SH-SY5Y (cell line): ENCODE results near the gene S100Z.

ENCODE experiments used
- GATA2 ChIP-seq: IDR thresholded peaks from 2 replicates; pipeline ENCODE4 v1.6.1; 2011; ENCODE audit warnings: mild to moderate bottlenecking, low read depth, low read length
- GATA3 ChIP-seq: IDR thresholded peaks from 2 replicates; pipeline ENCODE4 v1.6.1; 2011; ENCODE audit warnings: low read depth, mild to moderate bottlenecking, low read length, moderate library complexity

Gene S100Z

GRCh38 chr5:76926329-76927105, 76.7 kb downstream of the S100Z start:
- no peak for TF ChIP-seq GATA3
- TF ChIP-seq GATA2 = no peak

DNA sequence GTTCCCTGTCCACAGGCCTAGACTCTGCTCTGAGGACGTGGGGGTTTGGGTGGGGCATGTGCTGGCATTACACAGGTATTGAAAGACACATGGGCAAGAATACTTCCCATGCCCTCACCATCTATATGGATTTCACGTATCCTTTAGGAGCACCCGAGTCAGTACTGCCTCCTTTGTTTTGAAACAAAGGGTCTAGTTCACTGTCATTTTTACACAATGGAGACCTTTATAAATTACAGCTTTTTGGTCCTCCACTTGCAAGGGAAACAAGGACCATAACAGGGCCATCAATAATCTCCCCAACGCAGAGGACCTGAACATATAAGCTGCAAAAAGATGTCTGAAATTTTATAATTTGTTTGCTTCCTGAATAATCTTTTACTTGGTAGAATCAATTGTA, 78.1 kb downstream of the S100Z start:
- TF ChIP-seq GATA3 = no peak
- no peak for TF ChIP-seq GATA2

- TF ChIP-seq GATA3 (no peak), GATA2 (no peak)
Observed at GRCh38 chr5:76930083-76930482, 80.3 kb downstream of the S100Z start.

DNA sequence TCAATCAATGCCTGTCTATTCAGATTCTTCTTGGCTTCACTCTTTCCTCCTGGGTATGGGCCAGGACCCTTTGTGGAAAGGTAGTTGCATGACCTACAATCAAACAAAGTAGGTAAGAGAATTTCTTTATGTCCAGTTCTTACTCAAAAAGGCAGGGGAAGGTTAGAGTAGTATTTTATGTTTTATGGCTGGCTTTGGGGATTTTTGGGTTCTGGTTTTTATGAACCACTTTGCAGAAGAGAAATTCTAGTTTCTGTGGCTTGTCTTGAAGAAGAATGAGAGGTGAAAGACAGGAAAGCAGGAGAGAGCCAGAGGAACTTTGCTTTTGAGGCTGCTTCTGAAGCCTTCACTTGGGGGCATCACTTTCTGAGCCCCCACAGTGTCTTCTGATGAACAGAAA, 88.4 kb downstream of the S100Z start:
- no peak for TF ChIP-seq GATA3
- no peak for TF ChIP-seq GATA2

GRCh38 chr5:76941000-76941399, 91.2 kb downstream of the S100Z start:
- no peak for TF ChIP-seq GATA2
- no peak for TF ChIP-seq GATA3

GRCh38 chr5:76941442-76941841, 91.6 kb downstream of the S100Z start:
- TF ChIP-seq GATA2 (no peak), GATA3 (no peak)

DNA sequence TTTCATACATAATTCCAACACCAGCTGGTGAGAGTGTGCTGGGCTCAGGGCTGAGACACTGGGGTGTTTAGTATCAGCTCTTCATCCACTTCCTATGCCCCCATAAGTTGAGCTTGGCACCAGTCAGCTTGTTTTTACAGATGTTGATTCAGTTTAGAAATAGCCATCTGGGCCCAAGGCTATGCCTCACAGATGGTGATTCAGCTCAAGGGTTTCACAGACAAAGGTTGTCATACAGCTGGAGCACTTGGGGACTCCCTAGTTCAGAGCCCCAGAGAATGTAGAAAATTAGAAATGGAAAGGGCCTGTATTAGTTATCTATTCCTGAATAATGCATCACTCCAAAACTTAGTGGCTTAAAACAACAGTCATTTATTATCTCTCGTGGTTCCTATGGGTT, 92.8 kb downstream of the S100Z start:
- TF ChIP-seq GATA2 (no peak), GATA3 (no peak)

DNA sequence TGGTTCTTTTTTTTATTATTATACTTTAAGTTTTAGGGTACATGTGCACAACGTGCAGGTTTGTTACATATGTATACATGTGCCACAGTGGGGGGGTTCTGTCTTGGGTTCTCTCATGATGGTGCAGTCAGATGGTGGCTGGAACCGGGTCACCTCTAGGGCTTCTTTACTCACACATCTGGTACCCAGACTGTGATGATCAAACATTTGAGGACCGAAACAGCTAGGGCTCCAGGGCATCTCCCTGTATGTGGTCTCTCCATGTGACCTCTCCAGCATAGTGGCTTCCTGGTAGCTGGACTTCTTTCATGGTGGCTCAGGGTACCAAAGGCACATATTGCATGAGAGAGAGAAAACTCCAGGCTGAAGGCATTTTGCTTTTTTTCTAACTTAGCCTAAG, 93.2 kb downstream of the S100Z start:
- TF ChIP-seq GATA3 (no peak), GATA2 (no peak)

- TF ChIP-seq GATA3 (no peak), GATA2 (no peak)
Observed at GRCh38 chr5:76944638-76945037, 94.8 kb downstream of the S100Z start.

DNA sequence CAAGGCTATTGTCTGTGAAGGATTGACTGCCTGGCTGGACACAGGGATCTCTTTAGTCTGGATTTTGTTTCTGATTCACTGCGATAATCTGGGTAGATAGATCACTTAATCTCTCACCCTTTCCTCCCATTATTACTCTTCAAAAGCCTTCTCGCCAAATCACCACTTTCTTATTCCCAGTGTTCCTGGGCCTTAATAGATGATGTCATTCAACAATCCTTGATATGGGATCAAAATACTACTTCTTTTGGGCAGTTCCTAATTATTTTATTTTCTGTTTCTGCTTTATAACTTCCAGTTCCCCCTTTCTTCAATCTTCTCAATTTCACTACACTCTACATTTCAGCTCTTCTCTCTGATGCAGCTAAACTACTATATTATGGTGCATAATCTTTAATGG, 96.3 kb downstream of the S100Z start:
- TF ChIP-seq GATA3 = no peak
- no peak for TF ChIP-seq GATA2

DNA sequence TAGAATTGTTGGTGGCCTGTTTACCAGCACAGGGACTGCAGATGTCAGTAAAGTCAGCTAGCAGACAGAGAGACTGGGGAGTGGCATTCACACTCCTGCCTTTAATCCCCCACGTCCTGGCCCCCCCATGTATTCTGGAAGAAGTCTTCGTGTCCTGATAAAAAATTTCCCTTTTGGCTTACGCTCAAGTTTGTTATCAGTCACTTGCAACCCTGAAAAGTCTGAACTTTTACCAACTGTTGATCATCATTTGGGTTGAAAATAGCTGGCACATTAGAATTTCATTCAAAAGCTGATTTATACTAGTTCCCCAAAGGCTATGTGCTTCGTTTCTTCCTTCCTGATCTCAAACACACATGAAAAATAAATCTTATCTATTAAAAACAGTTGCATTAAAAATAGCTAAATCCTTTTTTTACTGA, 97.3 kb downstream of the S100Z start:
- TF ChIP-seq GATA3 (no peak), GATA2 (no peak)

GRCh38 chr5:76952795-76953536, 103.2 kb downstream of the S100Z start, which contains the start of gene CRHBP:
TSS of gene CRHBP (plus strand) at chr5:76953045. CDS start at chr5:76953135, 90 bp downstream.
- TF ChIP-seq GATA3 (no peak), GATA2 (no peak)

GRCh38 chr5:76953551-76954382, 104.0 kb downstream of the S100Z start:
- TF ChIP-seq GATA2 (no peak), GATA3 (no peak)

- no peak for TF ChIP-seq GATA2
- no peak for TF ChIP-seq GATA3
Observed at GRCh38 chr5:76954383-76954763, 104.6 kb downstream of the S100Z start.
